Endodermal cell (in vitro differentiated cells): ENCODE results near the gene MS4A8. TPM values are rescaled to one million over a fixed set of nuclear protein-coding genes. Genes with fewer than 3 reads are reported as not detected.

ENCODE experiments used
- DNase-seq: peaks from one replicate; pipeline ENCODE4 v3.0.0-alpha.2; 2017
- H3K27ac ChIP-seq: 2 replicates; pipeline ENCODE4 v1.5.1; 2013; ENCODE audit warnings: mild to moderate bottlenecking, low read depth, low read length, moderate library complexity
- H3K27me3 ChIP-seq: 2 replicates; pipeline ENCODE4 v1.6.1; 2013; ENCODE audit warnings: mild to moderate bottlenecking, low read length, moderate library complexity; ENCODE audit not compliant: insufficient read depth, control insufficient read depth, poor library complexity, severe bottlenecking
- H3K36me3 ChIP-seq: 2 replicates; pipeline ENCODE4 v1.7.0; 2013; ENCODE audit warnings: mild to moderate bottlenecking, low read length, moderate library complexity; ENCODE audit not compliant: control insufficient read depth, insufficient read depth
- H3K4me1 ChIP-seq: one replicate; pipeline ENCODE4 v1.7.0; 2013; ENCODE audit warnings: low read length; ENCODE audit not compliant: control insufficient read depth, insufficient read depth
- H3K4me3 ChIP-seq: 2 replicates; pipeline ENCODE4 v1.5.1; 2013; ENCODE audit warnings: mild to moderate bottlenecking, low read length, moderate library complexity
- H3K9ac ChIP-seq: 2 replicates; pipeline ENCODE4 v1.6.1; 2013; ENCODE audit warnings: mild to moderate bottlenecking, low read length, moderate library complexity; ENCODE audit not compliant: poor library complexity, severe bottlenecking; ENCODE audit errors: extremely low read depth
- H3K9me3 ChIP-seq: 2 replicates; pipeline ENCODE4 v1.6.1; 2013; ENCODE audit warnings: mild to moderate bottlenecking, low read length, moderate library complexity; ENCODE audit not compliant: control insufficient read depth
- H3K27ac Mint-ChIP-seq: 2 replicates; pipeline ENCODE4 v1.8.0; 2020; ENCODE audit warnings: mixed read lengths
- H3K27me3 Mint-ChIP-seq: 2 replicates; pipeline ENCODE4 v1.8.0; 2021; ENCODE audit warnings: mild to moderate bottlenecking, mixed read lengths; ENCODE audit not compliant: insufficient read depth
- H3K36me3 Mint-ChIP-seq: 2 replicates; pipeline ENCODE4 v1.8.0; 2020; ENCODE audit warnings: low read depth, mixed read lengths
- H3K4me1 Mint-ChIP-seq: 2 replicates; pipeline ENCODE4 v1.8.0; 2020; ENCODE audit warnings: mixed read lengths
- H3K4me3 Mint-ChIP-seq: 2 replicates; pipeline ENCODE4 v1.8.0; 2020; ENCODE audit warnings: mild to moderate bottlenecking, moderate library complexity, mixed read lengths
- H3K9me3 Mint-ChIP-seq: 2 replicates; pipeline ENCODE4 v1.8.0; 2020; ENCODE audit warnings: mild to moderate bottlenecking, mixed read lengths
- WGBS, 2 experiments: methylation state at CpG; one replicate each; pipeline versions ENCODE4 v1.1.5 to v1.1.7; 2013; ENCODE audit warnings: missing lambda C conversion rate in 2 of 2, mixed read lengths in 1 of 2; ENCODE audit not compliant: insufficient coverage in 1 of 2, insufficient read length in 1 of 2; 5-methylcytosine and 5-hydroxymethylcytosine counted together
- total RNA-seq, 2 donors: library from RNA; stranded (reverse); fragmentation: NEBNext Ultra II Directional in 1 of 2; extraction: Animal tissue kit (Norgen Biotek cat#: 25700) in 1 of 2; gene quantifications; 2 replicates in 1 of 2; 3 replicates in 1 of 2; pipeline ENCODE4 v1.2.1, GENCODE V29; 2021
- TF ChIP-seq, protein P1 (sequence below): fragments of 200-600 bp; sonication (generic); conservative IDR thresholded peaks from 2 replicates; pipeline ENCODE4 v1.5.0; 2021; ENCODE audit warnings: antibody characterized with exemption, mild to moderate bottlenecking

Gene MS4A8
- total RNA-seq, 2 donors from 2014 or later, result not detected

DNA sequence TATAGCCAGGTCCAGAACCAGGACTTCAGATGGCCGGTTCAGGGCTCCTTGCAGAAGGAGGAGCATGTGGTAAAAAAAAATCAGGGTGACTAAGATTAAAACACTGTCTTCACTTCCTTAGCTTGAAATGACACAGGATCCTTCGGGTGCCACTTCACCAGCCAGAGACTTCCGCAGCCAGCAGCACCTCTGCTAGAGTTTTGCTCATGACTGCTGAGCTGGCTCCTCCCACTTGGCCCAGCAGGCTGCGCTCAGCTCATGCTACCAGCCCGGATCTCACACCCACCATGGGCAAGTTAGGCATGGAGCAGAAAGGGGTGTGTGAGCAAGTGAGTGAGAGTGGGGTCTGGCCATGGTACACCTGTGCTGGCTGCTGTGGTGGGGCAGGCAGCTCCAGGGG is 18.5 kb downstream of the MS4A8 start:
- no peaks in the 10 kb centered on the region for H3K9me3 ChIP-seq

DNA sequence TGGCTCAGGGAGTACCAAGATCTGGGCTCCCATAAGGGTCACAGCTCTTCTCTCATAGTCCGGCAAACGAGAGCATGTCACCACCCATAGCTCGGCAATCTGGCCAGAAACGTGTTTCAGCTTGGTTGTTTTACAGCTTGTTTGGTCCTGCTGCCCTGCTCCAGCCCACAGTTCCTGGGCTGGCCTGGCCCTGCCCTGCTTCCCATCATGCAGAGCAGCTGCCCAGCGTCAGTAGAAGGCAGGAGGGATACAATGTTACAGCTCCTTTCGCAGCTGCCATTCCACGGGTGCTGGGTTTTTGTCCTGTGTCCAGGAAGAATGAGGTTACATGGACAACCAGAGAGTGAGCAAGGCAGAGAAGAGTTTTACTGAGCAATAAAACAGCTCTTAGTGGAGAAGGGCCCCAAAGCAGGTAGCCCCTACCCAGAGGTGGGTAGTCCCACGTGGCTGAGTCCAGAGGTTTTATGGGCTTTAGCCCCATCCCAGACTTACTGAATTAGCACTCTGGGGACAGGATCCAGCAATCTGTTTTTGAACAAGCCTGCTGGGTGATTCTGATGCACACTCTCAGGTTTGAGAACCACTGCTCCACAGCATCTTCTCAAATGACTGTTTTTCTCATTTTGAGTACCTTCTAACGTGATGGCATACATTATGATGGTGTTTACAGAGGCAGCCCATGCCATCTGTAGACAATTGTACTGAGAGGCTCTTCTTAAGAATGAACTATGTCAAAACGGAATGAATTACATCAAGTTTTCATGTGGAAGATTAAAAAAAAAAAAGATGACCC is 19.3 kb downstream of the MS4A8 start:
- Mint-ChIP-seq H3K4me1 (no peaks in the 10 kb centered on the region), H3K36me3 (no peaks in the 10 kb centered on the region), H3K27ac (no peak overlapping the region), H3K4me3 (no peak overlapping the region), H3K27me3 (peaks cover 19% of the 10 kb centered on the region), H3K9me3 (peaks cover 10% of the 10 kb centered on the region)
- no peaks in the 10 kb centered on the region for H3K9me3 ChIP-seq
- H3K27me3 ChIP-seq, result no peaks in the 10 kb centered on the region
- no peak overlapping the region for H3K27ac ChIP-seq
- DNase-seq, result no peak
- WGBS, 2 experiments, result 88 to 95% methylated on average over 10 of the region's 10 CpGs
- H3K4me1 ChIP-seq, result no peaks in the 10 kb centered on the region
- TF ChIP-seq, protein P1, sequence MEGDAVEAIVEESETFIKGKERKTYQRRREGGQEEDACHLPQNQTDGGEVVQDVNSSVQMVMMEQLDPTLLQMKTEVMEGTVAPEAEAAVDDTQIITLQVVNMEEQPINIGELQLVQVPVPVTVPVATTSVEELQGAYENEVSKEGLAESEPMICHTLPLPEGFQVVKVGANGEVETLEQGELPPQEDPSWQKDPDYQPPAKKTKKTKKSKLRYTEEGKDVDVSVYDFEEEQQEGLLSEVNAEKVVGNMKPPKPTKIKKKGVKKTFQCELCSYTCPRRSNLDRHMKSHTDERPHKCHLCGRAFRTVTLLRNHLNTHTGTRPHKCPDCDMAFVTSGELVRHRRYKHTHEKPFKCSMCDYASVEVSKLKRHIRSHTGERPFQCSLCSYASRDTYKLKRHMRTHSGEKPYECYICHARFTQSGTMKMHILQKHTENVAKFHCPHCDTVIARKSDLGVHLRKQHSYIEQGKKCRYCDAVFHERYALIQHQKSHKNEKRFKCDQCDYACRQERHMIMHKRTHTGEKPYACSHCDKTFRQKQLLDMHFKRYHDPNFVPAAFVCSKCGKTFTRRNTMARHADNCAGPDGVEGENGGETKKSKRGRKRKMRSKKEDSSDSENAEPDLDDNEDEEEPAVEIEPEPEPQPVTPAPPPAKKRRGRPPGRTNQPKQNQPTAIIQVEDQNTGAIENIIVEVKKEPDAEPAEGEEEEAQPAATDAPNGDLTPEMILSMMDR, result no peak
- no peaks in the 10 kb centered on the region for H3K36me3 ChIP-seq
- H3K9ac ChIP-seq, result no peak overlapping the region
- H3K4me3 ChIP-seq, result no peak overlapping the region

More for the DNA sequence above, 18.5 kb downstream of the MS4A8 start:
- no peak for DNase-seq
- Mint-ChIP-seq H3K36me3 (no peaks in the 10 kb centered on the region), H3K4me3 (no peak overlapping the region), H3K27ac (no peak overlapping the region), H3K4me1 (no peaks in the 10 kb centered on the region), H3K9me3 (peaks cover 10% of the 10 kb centered on the region), H3K27me3 (peaks cover 26% of the 10 kb centered on the region)
- Histone ChIP-seq H3K27me3 (no peaks in the 10 kb centered on the region), H3K4me1 (no peaks in the 10 kb centered on the region), H3K4me3 (no peak overlapping the region), H3K36me3 (no peaks in the 10 kb centered on the region), H3K9ac (no peak overlapping the region), H3K27ac (no peak overlapping the region)
- TF ChIP-seq, protein P1, result no peak
- 93 to 100% methylated on average over 2 to 5 of the region's 5 CpGs for WGBS, 2 experiments

DNA sequence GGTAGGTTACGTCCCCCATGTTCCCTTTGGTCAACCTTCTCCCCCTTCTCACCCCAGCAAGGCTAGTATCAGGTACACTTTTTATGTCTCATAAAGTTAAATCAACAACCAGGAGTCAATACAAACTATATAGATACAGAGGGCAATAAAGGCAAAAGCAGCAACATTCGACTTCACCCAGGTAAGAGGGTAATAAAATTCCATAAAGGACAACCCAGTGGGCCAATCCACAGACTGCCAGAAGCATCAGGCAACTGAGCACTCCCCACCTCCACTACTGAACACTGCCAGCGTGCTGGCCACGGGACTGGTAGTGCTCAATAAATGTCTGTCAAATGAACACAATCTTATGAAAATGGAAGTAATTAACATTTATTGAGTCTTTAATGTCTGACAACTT is 20.0 kb downstream of the MS4A8 start:
- Mint-ChIP-seq H3K27ac (no peak overlapping the region), H3K4me1 (no peaks in the 10 kb centered on the region), H3K9me3 (peaks cover 10% of the 10 kb centered on the region), H3K27me3 (peaks cover 20% of the 10 kb centered on the region), H3K36me3 (no peaks in the 10 kb centered on the region), H3K4me3 (no peak overlapping the region)
- H3K4me3 ChIP-seq, result no peak overlapping the region
- TF ChIP-seq, protein P1, result no peak
- no peaks in the 10 kb centered on the region for H3K9me3 ChIP-seq
- no peaks in the 10 kb centered on the region for H3K36me3 ChIP-seq
- no peak for DNase-seq
- H3K27me3 ChIP-seq, result peaks cover under 1% of the 10 kb centered on the region
- no peaks in the 10 kb centered on the region for H3K4me1 ChIP-seq
- H3K9ac ChIP-seq, result no peak overlapping the region
- 80 to 100% methylated on average over 1 to 4 of the region's 4 CpGs for whole genome bisulfite sequencing, 2 experiments
- H3K27ac ChIP-seq, result no peak overlapping the region
